ENCODE results near the gene PTPRG. TPM values are rescaled to one million over a fixed set of nuclear protein-coding genes. Genes with fewer than 3 reads are reported as not detected.

The PTPRG gene
- total and polyA plus RNA-seq, 2 of the 13 experiments (the other 11 are each of a cell fraction or from before 2014, with no cell fraction given): 8.0 to 25.3 TPM

DNA sequence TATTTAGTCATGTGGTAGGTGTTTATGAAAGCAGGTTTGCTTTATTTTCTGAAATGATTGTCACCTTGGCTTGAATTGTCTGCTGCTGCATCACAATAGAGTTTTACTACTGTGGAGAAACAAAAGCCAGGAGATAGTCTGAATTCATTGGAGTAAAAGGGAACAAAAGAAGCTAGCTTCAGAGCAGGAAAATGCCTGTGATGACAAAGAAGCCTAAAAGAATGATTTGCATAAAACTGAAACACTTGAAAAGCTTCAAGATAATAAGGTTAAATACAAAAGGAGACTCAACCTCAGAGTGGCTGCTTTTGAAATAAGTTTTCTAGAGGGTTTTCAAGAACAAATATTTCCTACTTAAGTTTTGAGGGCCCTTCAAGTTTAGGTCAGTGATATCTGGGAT lies 138.3 kb downstream of the PTPRG start:
- POLR2A ChIA-PET: no interaction called here
- no peak for FAIRE-seq
- BruUV-seq (replicated peaks): no TSS peak

More for the DNA sequence above, 138.3 kb downstream of the PTPRG start:
- no peaks in the 10 kb centered on the region for H3K9me3 ChIP-seq (ENCODE audit: low read length)
- H4K20me1 ChIP-seq (ENCODE audit: insufficient read depth, low read length): no peaks in the 10 kb centered on the region
- CTCF ChIA-PET (ENCODE audit: low intra/inter-chr PET ratio, low total read pairs): no interaction called here
- no peak overlapping the region for H2AFZ ChIP-seq (ENCODE audit: low read length)
- no peak for DNase-seq (ENCODE audit: low spot score)
- H3K79me2 ChIP-seq (ENCODE audit: insufficient read depth, low read length): peaks cover 3% of the 10 kb centered on the region
- no peak overlapping the region for H3K9ac ChIP-seq (ENCODE audit: insufficient read depth, low read depth, low read length)
- intact Hi-C loops (cut with micrococcal nuclease; ENCODE audit: unreplicated experiment): no loop called here
- no peak overlapping the region for H3K4me3 ChIP-seq (replicated peaks in 1 of 3; ENCODE audit: insufficient read depth in 1 of 3, low read depth in 2 of 3, low read length in 3 of 3)
- no peak for ATAC-seq
- in situ Hi-C loops (cut with HindIII; ENCODE audit: extremely low pct_ligation_motif_present, low pct_unique_long_range_greater_than_20kb): no loop called here
- no peaks in the 10 kb centered on the region for H3K27me3 ChIP-seq (ENCODE audit: control insufficient read depth in 1 of 2, insufficient read depth in 2 of 2, low read length in 2 of 2)
- H3K4me2 ChIP-seq (ENCODE audit: low read depth, low read length): no peak overlapping the region
- no peaks in the 10 kb centered on the region for H3K36me3 ChIP-seq (replicated peaks in 1 of 2; ENCODE audit: control insufficient read depth in 1 of 2, insufficient read depth in 2 of 2, low read length in 2 of 2)
- peaks cover 14% of the 10 kb centered on the region for H3K4me1 ChIP-seq (ENCODE audit: insufficient read depth, low read length)
- TF ChIP-seq ZNF552 (CRISPR knock-in tag; IDR thresholded peaks at IDR 0.05; ENCODE audit: borderline replicate concordance): no peak
- TF ChIP-seq MAFF (IDR thresholded peaks at IDR 0.05; ENCODE audit: low read depth, low read length): no peak
- no peak for TF ChIP-seq HDAC1 (CRISPR knock-in tag; IDR thresholded peaks at IDR 0.05)
- TF ChIP-seq PPARG (CRISPR knock-in tag; conservative IDR thresholded peaks at IDR 0.05): no peak
- TF ChIP-seq, protein P1, sequence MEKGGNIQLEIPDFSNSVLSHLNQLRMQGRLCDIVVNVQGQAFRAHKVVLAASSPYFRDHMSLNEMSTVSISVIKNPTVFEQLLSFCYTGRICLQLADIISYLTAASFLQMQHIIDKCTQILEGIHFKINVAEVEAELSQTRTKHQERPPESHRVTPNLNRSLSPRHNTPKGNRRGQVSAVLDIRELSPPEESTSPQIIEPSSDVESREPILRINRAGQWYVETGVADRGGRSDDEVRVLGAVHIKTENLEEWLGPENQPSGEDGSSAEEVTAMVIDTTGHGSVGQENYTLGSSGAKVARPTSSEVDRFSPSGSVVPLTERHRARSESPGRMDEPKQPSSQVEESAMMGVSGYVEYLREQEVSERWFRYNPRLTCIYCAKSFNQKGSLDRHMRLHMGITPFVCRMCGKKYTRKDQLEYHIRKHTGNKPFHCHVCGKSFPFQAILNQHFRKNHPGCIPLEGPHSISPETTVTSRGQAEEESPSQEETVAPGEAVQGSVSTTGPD (CRISPR knock-in tag; IDR thresholded peaks at IDR 0.05): no peak
- TF ChIP-seq, protein P2, sequence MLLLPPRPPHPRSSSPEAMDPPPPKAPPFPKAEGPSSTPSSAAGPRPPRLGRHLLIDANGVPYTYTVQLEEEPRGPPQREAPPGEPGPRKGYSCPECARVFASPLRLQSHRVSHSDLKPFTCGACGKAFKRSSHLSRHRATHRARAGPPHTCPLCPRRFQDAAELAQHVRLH (CRISPR knock-in tag; IDR thresholded peaks at IDR 0.05; ENCODE audit: borderline replicate concordance, low read depth): no peak
- TF ChIP-seq, protein P3, sequence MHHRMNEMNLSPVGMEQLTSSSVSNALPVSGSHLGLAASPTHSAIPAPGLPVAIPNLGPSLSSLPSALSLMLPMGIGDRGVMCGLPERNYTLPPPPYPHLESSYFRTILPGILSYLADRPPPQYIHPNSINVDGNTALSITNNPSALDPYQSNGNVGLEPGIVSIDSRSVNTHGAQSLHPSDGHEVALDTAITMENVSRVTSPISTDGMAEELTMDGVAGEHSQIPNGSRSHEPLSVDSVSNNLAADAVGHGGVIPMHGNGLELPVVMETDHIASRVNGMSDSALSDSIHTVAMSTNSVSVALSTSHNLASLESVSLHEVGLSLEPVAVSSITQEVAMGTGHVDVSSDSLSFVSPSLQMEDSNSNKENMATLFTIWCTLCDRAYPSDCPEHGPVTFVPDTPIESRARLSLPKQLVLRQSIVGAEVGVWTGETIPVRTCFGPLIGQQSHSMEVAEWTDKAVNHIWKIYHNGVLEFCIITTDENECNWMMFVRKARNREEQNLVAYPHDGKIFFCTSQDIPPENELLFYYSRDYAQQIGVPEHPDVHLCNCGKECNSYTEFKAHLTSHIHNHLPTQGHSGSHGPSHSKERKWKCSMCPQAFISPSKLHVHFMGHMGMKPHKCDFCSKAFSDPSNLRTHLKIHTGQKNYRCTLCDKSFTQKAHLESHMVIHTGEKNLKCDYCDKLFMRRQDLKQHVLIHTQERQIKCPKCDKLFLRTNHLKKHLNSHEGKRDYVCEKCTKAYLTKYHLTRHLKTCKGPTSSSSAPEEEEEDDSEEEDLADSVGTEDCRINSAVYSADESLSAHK (CRISPR knock-in tag; IDR thresholded peaks at IDR 0.05; ENCODE audit: borderline replicate concordance): no peak
- no peak for TF ChIP-seq ZNF614 (CRISPR knock-in tag; IDR thresholded peaks at IDR 0.05; ENCODE audit: borderline replicate concordance)
- TF ChIP-seq STAT5B (CRISPR knock-in tag; IDR thresholded peaks at IDR 0.05): no peak
- no peak for TF ChIP-seq IKZF4 (CRISPR knock-in tag; IDR thresholded peaks at IDR 0.05; ENCODE audit: borderline replicate concordance, low read depth, not compliant biosample characterization)
- no peak for TF ChIP-seq ZNF354B (CRISPR knock-in tag; IDR thresholded peaks at IDR 0.05)
- no peak for TF ChIP-seq NONO (IDR thresholded peaks at IDR 0.05)
- TF ChIP-seq NONO (CRISPR knock-in tag; conservative IDR thresholded peaks at IDR 0.05): no peak
- no peak for TF ChIP-seq MYNN (CRISPR knock-in tag; IDR thresholded peaks at IDR 0.05; ENCODE audit: low read depth)
- TF ChIP-seq, protein P4, sequence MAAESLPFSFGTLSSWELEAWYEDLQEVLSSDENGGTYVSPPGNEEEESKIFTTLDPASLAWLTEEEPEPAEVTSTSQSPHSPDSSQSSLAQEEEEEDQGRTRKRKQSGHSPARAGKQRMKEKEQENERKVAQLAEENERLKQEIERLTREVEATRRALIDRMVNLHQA (CRISPR knock-in tag; IDR thresholded peaks at IDR 0.05): no peak
- TF ChIP-seq ZNF337 (CRISPR knock-in tag; IDR thresholded peaks at IDR 0.05; ENCODE audit: borderline replicate concordance, low read depth): no peak
- H3K27ac ChIP-seq (ENCODE audit: extremely low read length, insufficient read depth, low read length): no peak overlapping the region

Measured in HepG2 (cell line).